ENCODE measurements around the gene RCBTB1.
A peak's percentile ranks its signal among the peaks of the same experiment; 100 is the strongest.

The RCBTB1 gene

GRCh38 chr13:49585220-49586157 lies at the start of gene RCBTB1:
Gene RCBTB1, minus strand, starts transcription at chr13:49585558. Its CDS starts 18,279 bp downstream, at chr13:49567279.
- no peak for TF ChIP-seq CTCF (IDR thresholded peaks at IDR 0.05; ENCODE audit: borderline replicate concordance, insufficient read depth, low read depth, low read length)
- peak within 1 kb of the TSS; percentile 99 for H3K4me3 ChIP-seq (ENCODE audit: low read depth, low read length)

GRCh38 chr13:49633710-49634109 lies 48.4 kb upstream of the RCBTB1 start:
- H3K4me3 ChIP-seq (ENCODE audit: low read depth, low read length): no peak overlapping the region
- no peak for TF ChIP-seq CTCF (IDR thresholded peaks at IDR 0.05; ENCODE audit: borderline replicate concordance, insufficient read depth, low read depth, low read length)

DNA sequence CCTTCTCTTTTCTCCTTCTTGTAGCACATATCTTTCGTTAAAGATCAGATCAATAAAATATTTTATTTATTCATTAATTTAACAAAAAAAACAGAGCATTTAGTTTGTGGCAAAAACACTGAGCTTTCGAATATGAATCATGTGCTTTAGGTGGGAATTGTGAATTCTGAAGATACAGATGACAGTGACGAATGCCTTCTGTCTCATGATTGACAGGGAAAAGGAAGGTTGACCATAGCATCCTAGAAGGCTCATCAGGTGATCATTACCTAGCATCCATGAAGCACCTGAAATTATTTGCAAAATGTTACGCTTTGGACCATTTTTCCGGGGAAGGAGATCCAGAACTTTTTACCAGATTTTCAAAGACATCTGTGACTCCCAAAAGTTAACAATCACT lies 46.8 kb upstream of the RCBTB1 start:
- TF ChIP-seq CTCF (IDR thresholded peaks at IDR 0.05; ENCODE audit: borderline replicate concordance, insufficient read depth, low read depth, low read length): no peak
- no peak overlapping the region for H3K4me3 ChIP-seq (ENCODE audit: low read depth, low read length)

GRCh38 chr13:49630580-49630979 lies 45.2 kb upstream of the RCBTB1 start:
- no peak overlapping the region for H3K4me3 ChIP-seq (ENCODE audit: low read depth, low read length)

GRCh38 chr13:49629947-49630346 lies 44.6 kb upstream of the RCBTB1 start:
- TF ChIP-seq CTCF (IDR thresholded peaks at IDR 0.05; ENCODE audit: borderline replicate concordance, insufficient read depth, low read depth, low read length): no peak
- no peak overlapping the region for H3K4me3 ChIP-seq (ENCODE audit: low read depth, low read length)

More at GRCh38 chr13:49630580-49630979, 45.2 kb upstream of the RCBTB1 start:
- no peak for TF ChIP-seq CTCF (IDR thresholded peaks at IDR 0.05; ENCODE audit: borderline replicate concordance, insufficient read depth, low read depth, low read length)

DNA sequence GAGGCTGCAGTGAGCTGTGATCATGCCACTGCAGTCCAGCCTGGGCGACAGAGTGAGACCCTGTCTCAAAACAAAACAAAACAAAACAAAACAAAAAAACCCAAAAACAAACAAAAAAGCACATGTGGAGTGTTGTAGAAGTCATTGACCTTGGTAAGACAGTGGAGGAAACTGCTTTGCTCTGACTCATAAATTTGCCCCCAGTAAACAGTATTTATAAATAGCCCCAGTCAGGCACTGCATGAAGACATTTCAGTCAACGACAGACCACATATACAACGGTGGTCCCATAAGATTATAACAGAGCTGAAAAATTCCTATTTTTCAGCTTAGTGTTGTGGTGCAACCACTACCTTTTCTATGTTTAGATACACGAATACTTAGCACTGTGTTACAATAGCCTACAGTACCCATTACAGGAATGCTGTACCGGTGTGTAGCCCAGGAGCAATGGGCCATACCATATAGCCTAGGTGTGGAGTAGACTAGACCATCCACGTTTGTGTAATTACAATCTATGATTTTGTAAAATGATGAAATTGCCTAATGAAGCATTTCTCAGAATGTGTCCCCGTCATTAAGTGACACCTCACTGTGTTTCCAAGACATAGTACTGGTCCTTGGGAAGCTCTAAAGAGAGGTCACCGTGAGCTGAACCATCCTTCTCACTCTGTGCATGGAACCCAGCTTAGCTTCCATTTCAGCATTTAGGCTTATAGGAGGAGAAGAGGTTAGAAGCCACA lies 44.0 kb upstream of the RCBTB1 start:
- peak overlapping the region; percentile 66 for H3K4me3 ChIP-seq (ENCODE audit: low read depth, low read length)
- no peak for TF ChIP-seq CTCF (IDR thresholded peaks at IDR 0.05; ENCODE audit: borderline replicate concordance, insufficient read depth, low read depth, low read length)
